ENCODE measurements around the gene WIPI1.

GRCh38 chr17:68425979-68426378 lies 31.3 kb downstream of the WIPI1 start:
- TF ChIP-seq CTCF (IDR thresholded peaks at IDR 0.05; ENCODE audit: low read depth, low read length), result no peak
- no peak for TF ChIP-seq MAX (IDR thresholded peaks at IDR 0.05; ENCODE audit: low read depth, low read length)

All from NB4 (cell line).